H1 (cell line): ENCODE results near the gene MPHOSPH8. TPM values are rescaled to one million over a fixed set of nuclear protein-coding genes. Genes with fewer than 3 reads are reported as not detected.

ENCODE experiments used
- CTCF ChIA-PET: fragments of 300-600 bp; sonication (Branson Sonifier 250); formaldehyde crosslinking; loops from one replicate; lab custom pipeline; 2021; ENCODE audit not compliant: partially characterized antibody; lab: Charles Lee
- POLR2A ChIA-PET: fragments of 300-600 bp; sonication (Branson Sonifier 250); formaldehyde crosslinking; loops from one replicate; lab custom pipeline; 2021; ENCODE audit warnings: inconsistent platforms; ENCODE audit not compliant: partially characterized antibody; lab: Charles Lee
- DNase-seq, 2 experiments: peaks; one replicate each; pipeline versions ENCODE4 v3.0.0 to v3.0.0-alpha.2; 2010 to 2022; ENCODE audit warnings: low spot score in 2 of 2, low read depth in 1 of 2, mixed read lengths in 1 of 2
- FAIRE-seq: peaks from 2 replicates; lab custom pipeline; 2011; peaks lifted over from hg19 to GRCh38; lab: Jason Lieb, UNC
- H2AFZ ChIP-seq: 2 replicates; pipeline ENCODE4 v1.8.1; 2012; ENCODE audit warnings: low read length, inconsistent platforms
- H2AK5ac ChIP-seq: 2 replicates; pipeline ENCODE4 v1.6.1; 2013; ENCODE audit warnings: low read depth, low read length
- H2BK120ac ChIP-seq: replicated peaks from 2 replicates; pipeline ENCODE3; 2013; ENCODE audit warnings: low read depth, low read length, inconsistent platforms
- H2BK12ac ChIP-seq: 2 replicates; pipeline ENCODE4 v1.6.1; 2013; ENCODE audit warnings: low read depth, low read length
- H2BK15ac ChIP-seq: 2 replicates; pipeline ENCODE4 v1.6.1; 2013; ENCODE audit warnings: low read length
- H2BK20ac ChIP-seq: 2 replicates; pipeline ENCODE4 v1.6.1; 2013; ENCODE audit warnings: low read length
- H2BK5ac ChIP-seq: 2 replicates; pipeline ENCODE4 v1.6.1; 2013; ENCODE audit warnings: low read depth, low read length
- H3K14ac ChIP-seq: 2 replicates; pipeline ENCODE4 v1.6.1; 2013; ENCODE audit warnings: inconsistent platforms; ENCODE audit not compliant: insufficient read length
- H3K18ac ChIP-seq: 2 replicates; pipeline ENCODE4 v1.6.1; 2013; ENCODE audit warnings: low read length; ENCODE audit errors: extremely low read depth
- H3K23ac ChIP-seq: 2 replicates; pipeline ENCODE4 v1.6.1; 2013; ENCODE audit warnings: inconsistent platforms; ENCODE audit not compliant: insufficient read length
- H3K23me2 ChIP-seq: 2 replicates; pipeline ENCODE4 v1.6.1; 2013; ENCODE audit warnings: low read depth, low read length
- H3K27ac ChIP-seq: 2 replicates; pipeline ENCODE4 v1.6.1; 2011; ENCODE audit warnings: low read depth, low read length, inconsistent platforms
- H3K27me3 ChIP-seq, 4 experiments: replicated peaks in 1 of 4; 1 replicate in 1 of 4; 2 replicates in 3 of 4; pipeline versions ENCODE4 v1.6.1 to v1.8.1; 2011 to 2013; ENCODE audit warnings: low read length in 3 of 4, mild to moderate bottlenecking in 3 of 4, inconsistent platforms in 2 of 4, mixed read lengths in 2 of 4, moderate library complexity in 1 of 4; ENCODE audit not compliant: control insufficient read depth in 3 of 4, insufficient read depth in 3 of 4; ENCODE audit errors: extremely low read depth in 1 of 4
- H3K36me3 ChIP-seq, 4 experiments: 2 replicates each; pipeline versions ENCODE4 v1.6.1 to v1.8.1; 2011 to 2013; ENCODE audit warnings: mild to moderate bottlenecking in 4 of 4, low read length in 3 of 4, moderate library complexity in 2 of 4, control low read depth in 1 of 4, inconsistent platforms in 1 of 4; ENCODE audit not compliant: insufficient read depth in 4 of 4, control insufficient read depth in 2 of 4
- H3K4ac ChIP-seq: replicated peaks from 2 replicates; pipeline ENCODE3; 2013; ENCODE audit warnings: low read length, low read depth, mixed read lengths, inconsistent platforms; ENCODE audit not compliant: insufficient read length
- H3K4me1 ChIP-seq, 4 experiments: replicated peaks in 1 of 4; 1 replicate in 1 of 4; 2 replicates in 3 of 4; pipeline versions ENCODE4 v1.6.1 to v1.8.1; 2011 to 2013; ENCODE audit warnings: low read length in 3 of 4, inconsistent platforms in 2 of 4, mixed read lengths in 1 of 4; ENCODE audit not compliant: insufficient read depth in 4 of 4, control insufficient read depth in 3 of 4
- H3K4me2 ChIP-seq, 2 experiments: 2 replicates each; pipeline versions ENCODE4 v1.6.1 to v1.8.1; 2011 to 2013; ENCODE audit warnings: low read depth in 2 of 2, low read length in 2 of 2, control low read depth in 1 of 2, inconsistent platforms in 1 of 2, mild to moderate bottlenecking in 1 of 2; ENCODE audit not compliant: insufficient read depth in 1 of 2
- H3K4me3 ChIP-seq, 4 experiments: fragments of 200-600, 300-600 bp in 1 of 4; sonication (generic), shearing (Covaris generic), sonication (Bioruptor Twin) in 1 of 4; 2 replicates each; pipeline versions ENCODE4 v1.5.1 to v1.8.1; 2011 to 2016; ENCODE audit warnings: low read length in 4 of 4, low read depth in 3 of 4, control low read depth in 2 of 4, inconsistent platforms in 2 of 4, mild to moderate bottlenecking in 2 of 4, mixed read lengths in 1 of 4, moderate library complexity in 1 of 4; ENCODE audit not compliant: insufficient read depth in 2 of 4; ENCODE audit errors: extremely low read depth in 1 of 4
- H3K56ac ChIP-seq: replicated peaks from 2 replicates; pipeline ENCODE3; 2013; ENCODE audit warnings: low read depth, mild to moderate bottlenecking, mixed read lengths, low read length, inconsistent platforms; ENCODE audit not compliant: insufficient read length
- H3K79me1 ChIP-seq: 2 replicates; pipeline ENCODE4 v1.6.1; 2013; ENCODE audit warnings: low read depth, low read length, control low read depth
- H3K79me2 ChIP-seq, 2 experiments: 2 replicates each; pipeline versions ENCODE4 v1.6.1 to v1.8.1; 2012 to 2013; ENCODE audit warnings: low read length in 2 of 2, mild to moderate bottlenecking in 2 of 2, inconsistent platforms in 1 of 2; ENCODE audit not compliant: insufficient read depth in 2 of 2, control insufficient read depth in 1 of 2
- H3K9ac ChIP-seq, 4 experiments: replicated peaks in 1 of 4; 1 replicate in 1 of 4; 2 replicates in 3 of 4; pipeline versions ENCODE4 v1.6.1 to v1.8.1; 2011 to 2013; ENCODE audit warnings: low read depth in 3 of 4, low read length in 3 of 4, control low read depth in 2 of 4, mild to moderate bottlenecking in 2 of 4, moderate library complexity in 2 of 4, inconsistent platforms in 1 of 4; ENCODE audit errors: extremely low read depth in 1 of 4
- H3K9me3 ChIP-seq, 2 experiments: 2 replicates each; pipeline versions ENCODE4 v1.6.1 to v1.8.1; 2012 to 2013; ENCODE audit warnings: mild to moderate bottlenecking in 2 of 2, moderate library complexity in 2 of 2, control low read depth in 1 of 2, inconsistent platforms in 1 of 2, low read depth in 1 of 2, low read length in 1 of 2, mixed read lengths in 1 of 2; ENCODE audit not compliant: insufficient read depth in 2 of 2
- H4K20me1 ChIP-seq, 2 experiments: replicated peaks in 1 of 2; 2 replicates each; pipeline versions ENCODE3 to v1.8.1; 2011 to 2013; ENCODE audit warnings: inconsistent platforms in 2 of 2, low read length in 2 of 2, mild to moderate bottlenecking in 1 of 2; ENCODE audit not compliant: insufficient read depth in 2 of 2, control insufficient read depth in 1 of 2
- H4K5ac ChIP-seq: 2 replicates; pipeline ENCODE4 v1.6.1; 2013; ENCODE audit warnings: low read length, low read depth, mixed read lengths, inconsistent platforms; ENCODE audit not compliant: insufficient read length
- H4K8ac ChIP-seq: 2 replicates; pipeline ENCODE4 v1.8.0; 2013; ENCODE audit warnings: mild to moderate bottlenecking, moderate library complexity, low read length, inconsistent platforms; ENCODE audit not compliant: insufficient read depth; ENCODE audit errors: extremely low read depth
- H4K91ac ChIP-seq: replicated peaks from 2 replicates; pipeline ENCODE3; 2013; ENCODE audit warnings: low read length, mixed read lengths, inconsistent platforms; ENCODE audit not compliant: insufficient read length
- CBX8 ChIP-seq: fragments of 300-800, 300-1000 bp; sonication (generic); IDR thresholded peaks from 2 replicates; pipeline ENCODE4 v1.7.1; 2016; ENCODE audit warnings: low read depth, low read length, borderline replicate concordance
- CEBPB ChIP-seq: IDR thresholded peaks from 2 replicates; pipeline ENCODE4 v1.6.1; 2012; ENCODE audit warnings: low read depth, low read length
- EGR1 ChIP-seq: IDR thresholded peaks from 2 replicates; pipeline ENCODE4 v1.6.1; 2011; ENCODE audit warnings: low read depth, low read length, borderline replicate concordance
- GABPA ChIP-seq: IDR thresholded peaks from 2 replicates; pipeline ENCODE4 v1.6.1; 2011; ENCODE audit warnings: mild to moderate bottlenecking, low read length, moderate library complexity, borderline replicate concordance; ENCODE audit not compliant: insufficient read depth
- GTF2F1 ChIP-seq: IDR thresholded peaks from 2 replicates; pipeline ENCODE4 v1.6.1; 2012; ENCODE audit warnings: low read depth, low read length, improper control_type of control experiment, borderline replicate concordance
- HDAC2 ChIP-seq, 2 experiments: fragments of 300-600 bp in 1 of 2; sonication (generic) in 1 of 2; IDR thresholded peaks; 2 replicates each; pipeline ENCODE4 v1.6.1; 2011 to 2012; ENCODE audit warnings: low read depth in 2 of 2, low read length in 2 of 2, mild to moderate bottlenecking in 2 of 2, moderate library complexity in 2 of 2, borderline replicate concordance in 1 of 2, inconsistent platforms in 1 of 2
- KDM1A ChIP-seq: fragments of 200-600, 300-600 bp; sonication (generic); IDR thresholded peaks from 2 replicates; pipeline ENCODE4 v1.7.1; 2016; ENCODE audit warnings: mild to moderate bottlenecking, low read length, borderline replicate concordance
- RFX5 ChIP-seq: IDR thresholded peaks from 2 replicates; pipeline ENCODE4 v1.6.1; 2011; ENCODE audit warnings: low read depth, low read length, improper control_type of control experiment, borderline replicate concordance
- RNF2 ChIP-seq: fragments of 200-900, 300-1000 bp; sonication (generic); IDR thresholded peaks from 2 replicates; pipeline ENCODE4 v1.7.1; 2016; ENCODE audit warnings: borderline replicate concordance, low read depth, mild to moderate bottlenecking, antibody characterized with exemption, low read length; ENCODE audit not compliant: poor library complexity, severe bottlenecking; ENCODE audit errors: missing control alignments
- TEAD4 ChIP-seq: IDR thresholded peaks from 2 replicates; pipeline ENCODE4 v1.6.1; 2012; ENCODE audit warnings: low read depth, low read length, inconsistent platforms, mixed read lengths
- WGBS, 2 experiments: shearing (Covaris generic) in 1 of 2; methylation state at CpG; one replicate each; pipeline versions ENCODE4 v1.1.6 to v1.1.7; 2013 to 2015; ENCODE audit warnings: low lambda C conversion rate in 2 of 2, mixed read lengths in 2 of 2, inconsistent platforms in 1 of 2, low coverage in 1 of 2, missing lambda C conversion rate in 1 of 2; ENCODE audit not compliant: insufficient replicate concordance in 2 of 2, insufficient coverage in 1 of 2, insufficient read length in 1 of 2; ENCODE audit errors: extremely low coverage in 1 of 2, missing lambda C conversion rate in 1 of 2; 5-methylcytosine and 5-hydroxymethylcytosine counted together
- polyA plus RNA-seq, 7 experiments: library from polyadenylated mRNA; depleted of rRNA in 3 of 7; stranded (reverse) in 5 of 7; unstranded in 2 of 7; fragments of >200 nt in 5 of 7; fragments of 200-250 nt in 2 of 7; gene quantifications; 1 replicate in 5 of 7; 2 replicates in 1 of 7; 4 replicates in 1 of 7; pipeline versions ENCODE4 v1.2.1 to v1.2.3, GENCODE V29; 2011 to 2013; ENCODE audit warnings: missing spikeins in 2 of 7, mixed read lengths in 2 of 7
- total RNA-seq: library from RNA; stranded (reverse); fragmentation: NEBNext Ultra II Directional; extraction: Animal tissue kit (Norgen Biotek cat#: 25700); gene quantifications from 2 replicates; pipeline ENCODE4 v1.2.1, GENCODE V29; 2021

MPHOSPH8 gene
- total and polyA plus RNA-seq, 2 of the 8 experiments (the other 6 are each of a cell fraction or from before 2014, with no cell fraction given) = 8.3 to 20.5 TPM

GRCh38 chr13:19681517-19681916 is 48.1 kb downstream of the MPHOSPH8 start:
- no peak for DNase-seq
- CTCF ChIA-PET = interaction anchor here (0.7 to 1.5 kb wide), 4 partner anchors 20 to 137 kb away, joined by 3 read pairs; no protein-coding TSS in a partner anchor
- TF ChIP-seq KDM1A (no peak), HDAC2 (IDR thresholded peaks at IDR 0.05; ENCODE audit: borderline replicate concordance in 1 of 2, low read depth in 2 of 2, low read length in 2 of 2) (peak in 1 of 2 experiments; percentile 29; a peak in 1 of 4 replicates), CBX8 (no peak), GTF2F1 (no peak), RNF2 (no peak), EGR1 (no peak), RFX5 (no peak), CEBPB (0 out of 2 replicates have a peak, but pooled peaks have one; percentile 40), GABPA (no peak), TEAD4 (peak; percentile 57; the same call in 1 of the 2 replicates)

More at GRCh38 chr13:19681517-19681916, 48.1 kb downstream of the MPHOSPH8 start:
- Histone ChIP-seq H3K4ac (no peak overlapping the region), H3K9ac (no peak overlapping the region), H3K23me2 (no peaks in the 10 kb centered on the region), H4K5ac (no peak overlapping the region), H4K20me1 (peaks cover 0 to 2% of the 10 kb centered on the region in 2 experiments), H2BK12ac (no peak overlapping the region), H4K8ac (no peak overlapping the region), H3K79me2 (0 out of 4 replicates have a peak, but pooled peaks cover 0 to 11% of the 10 kb centered on the region in 2 experiments), H3K23ac (no peak overlapping the region), H4K91ac (no peak overlapping the region), H3K14ac (no peak overlapping the region), H3K4me1 (peaks cover 0 to 6% (median 3%) of the 10 kb centered on the region in 4 experiments; a peak in 3 of 7 replicates), H2AK5ac (no peak overlapping the region), H2BK5ac (no peak overlapping the region), H3K18ac (no peak overlapping the region), H3K27ac (no peak overlapping the region), H3K56ac (no peak overlapping the region), H3K36me3 (peaks cover 0 to 5% (median 3%) of the 10 kb centered on the region in 4 experiments; a peak in 4 of 8 replicates), H2AFZ (no peak overlapping the region), H3K9me3 (no peaks in the 10 kb centered on the region), H3K27me3 (no peaks in the 10 kb centered on the region), H3K4me2 (peak overlapping the region in 1 of 2 experiments; percentile 51; a peak in 3 of 4 replicates), H3K4me3 (peak overlapping the region in 1 of 4 experiments; percentile 1; a peak in 2 of 8 replicates), H2BK20ac (no peak overlapping the region), H2BK15ac (no peak overlapping the region), H3K79me1 (0 out of 2 replicates have a peak, but pooled peaks cover 3% of the 10 kb centered on the region), H2BK120ac (no peak overlapping the region)
- WGBS, 2 experiments = 20% methylated on average over 2 of the region's 2 CpGs; no CpG with 5 or more reads in 1 of the 2 experiments
- POLR2A ChIA-PET = interaction anchor here (1.4 to 1.6 kb wide), 2 partner anchors 13 to 15 kb away, joined by 3 to 5 read pairs; no protein-coding TSS in a partner anchor
- peak; percentile 94 for FAIRE-seq
